B cell (primary cell): ENCODE measurements around the gene ADAMTS17. TPM values are rescaled to one million over a fixed set of nuclear protein-coding genes. Genes with fewer than 3 reads are reported as not detected.

ENCODE experiments used
- ATAC-seq: fragments of 200-7000 bp; cut with Tn5 transposase; one replicate; pipeline ENCODE4 v1.10.0; 2021; ENCODE audit warnings: low read depth, mild to moderate bottlenecking, moderate number of reproducible peaks, moderate library complexity
- CTCF ChIA-PET: fragments of 350-600 bp; sonication (Branson Sonifier 250); formaldehyde crosslinking; loops from one replicate; lab custom pipeline; 2021; ENCODE audit warnings: antibody characterized with exemption, inconsistent platforms; lab: Charles Lee
- POLR2A ChIA-PET: fragments of 350-600 bp; sonication (Branson Sonifier 250); formaldehyde crosslinking; loops from one replicate; lab custom pipeline; 2021; ENCODE audit warnings: antibody characterized with exemption; lab: Charles Lee
- DNase-seq: peaks from one replicate; pipeline ENCODE4 v3.0.0; 2013
- H2AFZ ChIP-seq: 2 replicates; pipeline ENCODE4 v1.6.1; 2012; ENCODE audit warnings: mild to moderate bottlenecking, low read depth, low read length; ENCODE audit not compliant: insufficient read depth, poor library complexity, severe bottlenecking
- H3K27ac ChIP-seq, 2 donors: 1 replicate in 1 of 2; 2 replicates in 1 of 2; pipeline ENCODE4 v1.5.1; 2012 to 2013; ENCODE audit warnings: low read length in 2 of 2, mild to moderate bottlenecking in 2 of 2, moderate library complexity in 1 of 2
- H3K27me3 ChIP-seq, 4 experiments: fragments of 200-600 bp in 1 of 4; sonication (generic) in 1 of 4; replicated peaks in 1 of 4; 1 replicate in 2 of 4; 2 replicates in 2 of 4; pipeline versions ENCODE4 v1.6.1 to v1.7.0; 2013 to 2016; ENCODE audit warnings: low read length in 3 of 4, mild to moderate bottlenecking in 2 of 4, mixed read lengths in 1 of 4, moderate library complexity in 1 of 4; ENCODE audit not compliant: insufficient read depth in 4 of 4, control insufficient read depth in 3 of 4; ENCODE audit errors: control extremely low read depth in 1 of 4
- H3K36me3 ChIP-seq, 2 experiments: replicated peaks in 1 of 2; 1 replicate in 1 of 2; 2 replicates in 1 of 2; pipeline versions ENCODE4 v1.6.1 to v1.7.1; 2013; ENCODE audit warnings: low read length in 1 of 2; ENCODE audit not compliant: insufficient read depth in 2 of 2, control insufficient read depth in 1 of 2; ENCODE audit errors: control extremely low read depth in 1 of 2, extremely low read depth in 1 of 2
- H3K4me1 ChIP-seq, 2 donors: fragments of 200-600 bp in 1 of 2; sonication (generic) in 1 of 2; 1 replicate in 1 of 2; 2 replicates in 1 of 2; pipeline versions ENCODE4 v1.5.1 to v1.6.1; 2013 to 2017; ENCODE audit warnings: low read length in 2 of 2; ENCODE audit not compliant: control insufficient read depth in 2 of 2, insufficient read depth in 2 of 2
- H3K4me2 ChIP-seq: replicated peaks from 2 replicates; pipeline ENCODE3; 2012; ENCODE audit warnings: mild to moderate bottlenecking, low read depth, low read length; ENCODE audit not compliant: poor library complexity, severe bottlenecking
- H3K4me3 ChIP-seq, 5 experiments: fragments of 200-600 bp in 1 of 5; sonication (generic) in 1 of 5; 1 replicate in 3 of 5; 2 replicates in 2 of 5; pipeline versions ENCODE4 v1.5.1 to v1.7.0; 2011 to 2016; ENCODE audit warnings: low read length in 4 of 5, mild to moderate bottlenecking in 4 of 5, low read depth in 2 of 5, control low read depth in 1 of 5, moderate library complexity in 1 of 5; ENCODE audit not compliant: insufficient read depth in 1 of 5; ENCODE audit errors: control extremely low read depth in 1 of 5, extremely low read depth in 1 of 5
- H3K79me2 ChIP-seq: fragments of 200-600 bp; sonication (generic); one replicate; pipeline ENCODE4 v1.6.0; 2016; ENCODE audit warnings: low read length; ENCODE audit not compliant: control insufficient read depth, insufficient read depth
- H3K9ac ChIP-seq: fragments of 200-600 bp; sonication (generic); 2 replicates; pipeline ENCODE4 v1.6.1; 2017; ENCODE audit warnings: mild to moderate bottlenecking, low read length, moderate library complexity
- H3K9me3 ChIP-seq, 3 donors: one replicate each; pipeline versions ENCODE4 v1.6.1 to v1.7.1; 2013; ENCODE audit warnings: low read length in 2 of 3; ENCODE audit not compliant: control insufficient read depth in 2 of 3, insufficient read depth in 1 of 3; ENCODE audit errors: control extremely low read depth in 1 of 3
- H4K20me1 ChIP-seq: 2 replicates; pipeline ENCODE4 v1.6.0; 2012; ENCODE audit warnings: mild to moderate bottlenecking, low read length; ENCODE audit not compliant: insufficient read depth, control insufficient read depth, poor library complexity, severe bottlenecking
- H3K27ac Mint-ChIP-seq: one replicate; pipeline ENCODE4 v1.8.0; 2021; ENCODE audit warnings: mixed read lengths
- H3K27me3 Mint-ChIP-seq: one replicate; pipeline ENCODE4 v1.8.0; 2021; ENCODE audit warnings: mixed read lengths
- H3K4me1 Mint-ChIP-seq: one replicate; pipeline ENCODE4 v1.8.0; 2021; ENCODE audit warnings: mixed read lengths
- H3K4me3 Mint-ChIP-seq: one replicate; pipeline ENCODE4 v1.8.0; 2021; ENCODE audit warnings: mixed read lengths
- H3K9me3 Mint-ChIP-seq: one replicate; pipeline ENCODE4 v1.8.0; 2022; ENCODE audit warnings: mixed read lengths; ENCODE audit not compliant: insufficient read depth
- EZH2 ChIP-seq: IDR thresholded peaks from 2 replicates; pipeline ENCODE4 v1.6.1; 2012; ENCODE audit warnings: borderline replicate concordance, low read depth, mild to moderate bottlenecking, moderate library complexity, low read length; ENCODE audit not compliant: insufficient read depth, poor library complexity, severe bottlenecking
- WGBS: methylation state at CpG from one replicate; pipeline ENCODE4 v1.1.5; 2013; ENCODE audit warnings: missing lambda C conversion rate; ENCODE audit not compliant: insufficient coverage; 5-methylcytosine and 5-hydroxymethylcytosine counted together
- intact Hi-C: fragments of 100-400 bp; cut with micrococcal nuclease; formaldehyde crosslinking; loops from one replicate; pipeline ENCODE4 v1.10.0; 2022
- polyA plus RNA-seq: library from polyadenylated mRNA; depleted of rRNA; stranded (reverse); fragments of >200 nt; gene quantifications from 2 replicates; pipeline ENCODE4 v1.2.3, GENCODE V29; 2012
- total RNA-seq, 2 donors: library from RNA; stranded (reverse); fragments of 120-200 nt in 1 of 2; gene quantifications; 1 replicate in 1 of 2; 2 replicates in 1 of 2; pipeline versions ENCODE4 v1.2.3 to v1.2.4, GENCODE V29; 2013 to 2022
- TF ChIP-seq, protein P1 (sequence below): fragments of 200-600 bp; IDR thresholded peaks from one replicate; pipeline ENCODE4 v1.8.0; 2022; ENCODE audit warnings: antibody characterized with exemption, mild to moderate bottlenecking

The ADAMTS17 gene
- total and polyA plus RNA-seq, 2 donors (not counting 1 experiment from before 2014, with no cell fraction given), result 0.10 TPM; not detected in 1

DNA sequence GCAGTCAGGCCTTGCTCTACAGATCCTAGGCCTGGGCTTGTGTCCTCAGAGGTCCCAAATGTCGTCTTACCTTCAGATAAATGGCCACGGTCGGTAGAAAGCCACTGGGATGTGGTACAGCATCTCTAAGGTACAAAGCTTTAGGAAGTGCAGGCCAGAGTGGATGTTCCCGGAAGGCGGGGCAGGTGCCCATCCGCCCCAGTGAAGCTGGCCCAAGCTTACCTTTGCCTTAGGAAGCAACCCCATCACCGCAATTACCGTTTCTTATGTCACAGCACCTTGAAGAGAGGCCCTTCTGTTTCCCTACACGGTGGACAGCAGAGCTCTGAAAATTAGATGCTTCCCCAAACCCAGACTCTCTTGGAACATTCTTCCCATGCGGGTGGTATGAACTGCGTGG lies 368.4 kb downstream of the ADAMTS17 start:
- no peak overlapping the region for H3K4me3 ChIP-seq
- H3K9ac ChIP-seq, result no peak overlapping the region
- Mint-ChIP-seq H3K27ac (no peak overlapping the region), H3K27me3 (peaks cover 11% of the 10 kb centered on the region), H3K4me3 (no peak overlapping the region), H3K9me3 (no peaks in the 10 kb centered on the region), H3K4me1 (no peaks in the 10 kb centered on the region)
- H4K20me1 ChIP-seq, result no peaks in the 10 kb centered on the region
- WGBS, result 94% methylated on average over 11 of the region's 11 CpGs
- no peak for TF ChIP-seq EZH2
- TF ChIP-seq, protein P1, sequence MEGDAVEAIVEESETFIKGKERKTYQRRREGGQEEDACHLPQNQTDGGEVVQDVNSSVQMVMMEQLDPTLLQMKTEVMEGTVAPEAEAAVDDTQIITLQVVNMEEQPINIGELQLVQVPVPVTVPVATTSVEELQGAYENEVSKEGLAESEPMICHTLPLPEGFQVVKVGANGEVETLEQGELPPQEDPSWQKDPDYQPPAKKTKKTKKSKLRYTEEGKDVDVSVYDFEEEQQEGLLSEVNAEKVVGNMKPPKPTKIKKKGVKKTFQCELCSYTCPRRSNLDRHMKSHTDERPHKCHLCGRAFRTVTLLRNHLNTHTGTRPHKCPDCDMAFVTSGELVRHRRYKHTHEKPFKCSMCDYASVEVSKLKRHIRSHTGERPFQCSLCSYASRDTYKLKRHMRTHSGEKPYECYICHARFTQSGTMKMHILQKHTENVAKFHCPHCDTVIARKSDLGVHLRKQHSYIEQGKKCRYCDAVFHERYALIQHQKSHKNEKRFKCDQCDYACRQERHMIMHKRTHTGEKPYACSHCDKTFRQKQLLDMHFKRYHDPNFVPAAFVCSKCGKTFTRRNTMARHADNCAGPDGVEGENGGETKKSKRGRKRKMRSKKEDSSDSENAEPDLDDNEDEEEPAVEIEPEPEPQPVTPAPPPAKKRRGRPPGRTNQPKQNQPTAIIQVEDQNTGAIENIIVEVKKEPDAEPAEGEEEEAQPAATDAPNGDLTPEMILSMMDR, result no peak
- H3K36me3 ChIP-seq, result no peaks in the 10 kb centered on the region
- no peak overlapping the region for H2AFZ ChIP-seq
- H3K79me2 ChIP-seq, result no peaks in the 10 kb centered on the region
- intact Hi-C loops, result no loop called here
- ChIA-PET POLR2A (no interaction called here), CTCF (no interaction called here)
- H3K4me2 ChIP-seq, result no peak overlapping the region
- no peak for DNase-seq
- no peaks in the 10 kb centered on the region for H3K9me3 ChIP-seq
- H3K4me1 ChIP-seq, result no peaks in the 10 kb centered on the region
- no peak overlapping the region for H3K27ac ChIP-seq
- no peak for ATAC-seq
- H3K27me3 ChIP-seq, result no peaks in the 10 kb centered on the region

DNA sequence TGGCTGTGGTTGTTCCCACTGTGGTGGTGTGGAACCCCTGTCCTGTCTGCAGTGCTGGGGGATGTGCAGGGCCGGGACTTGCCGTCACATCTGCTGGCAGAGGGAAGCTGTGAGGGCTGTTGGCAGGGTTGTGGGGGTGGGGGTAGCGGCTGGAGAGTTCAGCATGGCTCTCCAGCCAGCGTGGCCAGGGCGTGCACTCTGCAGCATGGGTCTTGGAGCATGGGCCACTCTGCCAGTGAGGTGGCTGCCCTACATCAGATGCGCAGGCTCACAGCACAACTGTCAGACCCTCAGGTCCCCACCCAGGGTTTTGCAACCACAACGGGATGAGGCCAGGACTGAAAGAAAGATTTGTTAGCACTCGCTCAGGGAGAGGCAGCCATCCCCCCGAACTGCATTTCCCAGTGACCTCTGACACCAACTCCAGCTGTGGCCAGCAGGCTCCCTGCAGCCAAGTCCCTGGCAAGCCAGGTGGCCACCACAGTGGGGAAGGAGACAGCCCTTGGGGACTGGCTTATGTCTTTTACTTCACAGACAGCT lies 370.8 kb downstream of the ADAMTS17 start:
- Histone ChIP-seq H4K20me1 (no peaks in the 10 kb centered on the region), H3K4me3 (no peak overlapping the region), H2AFZ (no peak overlapping the region), H3K9ac (no peak overlapping the region), H3K27ac (no peak overlapping the region), H3K4me1 (no peaks in the 10 kb centered on the region), H3K27me3 (no peaks in the 10 kb centered on the region), H3K9me3 (no peaks in the 10 kb centered on the region), H3K4me2 (no peak overlapping the region), H3K36me3 (no peaks in the 10 kb centered on the region), H3K79me2 (no peaks in the 10 kb centered on the region)
- CTCF ChIA-PET, result interaction anchor here (0.6 kb wide), 1 partner anchor 698 kb away, joined by 4 read pairs; no protein-coding TSS in a partner anchor
- Mint-ChIP-seq H3K4me3 (no peak overlapping the region), H3K9me3 (no peaks in the 10 kb centered on the region), H3K27ac (no peak overlapping the region), H3K27me3 (peaks cover 11% of the 10 kb centered on the region), H3K4me1 (no peaks in the 10 kb centered on the region)
- 74% methylated on average over 8 of the region's 9 CpGs for WGBS
- POLR2A ChIA-PET, result no interaction called here
- intact Hi-C loops, result no loop called here
- DNase-seq, result no peak
- no peak for ATAC-seq
- TF ChIP-seq EZH2, result no peak
- TF ChIP-seq, protein P1, result no peak
